A549 (cell line): ENCODE data around the gene NSMF. TPM values are rescaled to one million over a fixed set of nuclear protein-coding genes. Genes with fewer than 3 reads are reported as not detected.

Source experiments
- ATAC-seq, 2 experiments: fragments of 200-7000 bp in 1 of 2; fragments of >200 bp in 1 of 2; cut with Nextera tagmentation in 1 of 2; cut with Tn5 transposase in 1 of 2; 3 replicates each; pipeline versions ENCODE4 v1.8.0 to v1.9.1; 2018 to 2020; ENCODE audit warnings: mild to moderate bottlenecking in 1 of 2, moderate library complexity in 1 of 2
- CTCF ChIA-PET: fragments of 300-600 bp; sonication (Branson Sonifier 250); formaldehyde crosslinking; extraction: SDS; loops from one replicate; lab custom pipeline; 2021; ENCODE audit warnings: antibody characterized with exemption, inconsistent platforms; lab: Yijun Ruan, JAX
- POLR2A ChIA-PET: fragments of 350-600 bp; formaldehyde crosslinking; extraction: SDS; loops from one replicate; lab custom pipeline; 2021; ENCODE audit warnings: antibody characterized with exemption, inconsistent platforms; lab: Yijun Ruan, JAX
- DNase-seq, 2 experiments: peaks; one replicate each; pipeline versions ENCODE4 v3.0.0 to v3.0.0-alpha.2; 2011 to 2016; ENCODE audit warnings: low read depth in 1 of 2, low spot score in 1 of 2
- FAIRE-seq: peaks from 2 replicates; lab custom pipeline; 2011; peaks lifted over from hg19 to GRCh38; lab: Jason Lieb, UNC
- H3K27ac ChIP-seq, 2 experiments: fragments of >200 bp; sonication (Bioruptor Twin); formaldehyde crosslinking; 3 replicates each; pipeline ENCODE4 v1.5.1; 2016 to 2017
- H3K4me1 ChIP-seq: fragments of >200 bp; sonication (Bioruptor Twin); formaldehyde crosslinking; 3 replicates; pipeline ENCODE4 v1.6.1; 2016
- H3K4me2 ChIP-seq: fragments of >200 bp; sonication (Bioruptor Twin); formaldehyde crosslinking; 3 replicates; pipeline ENCODE4 v1.6.1; 2016
- H3K4me3 ChIP-seq: fragments of >200 bp; sonication (Bioruptor Twin); formaldehyde crosslinking; 3 replicates; pipeline ENCODE4 v1.5.1; 2016
- H3K9me3 ChIP-seq: fragments of >200 bp; sonication (Bioruptor Twin); formaldehyde crosslinking; 3 replicates; pipeline ENCODE4 v1.6.1; 2016
- ATOH8 ChIP-seq: fragments of 250-450 bp; sonication (Bioruptor Pico); IDR thresholded peaks from 2 replicates; pipeline ENCODE4 v1.5.0; 2020; ENCODE audit warnings: low read depth, mild to moderate bottlenecking, moderate library complexity
- CHD2 ChIP-seq: fragments of 150-350 bp; IDR thresholded peaks from 2 replicates; pipeline ENCODE4 v1.6.1; 2014; ENCODE audit warnings: low read length; ENCODE audit not compliant: partially characterized antibody
- E2F6 ChIP-seq: IDR thresholded peaks from 2 replicates; pipeline ENCODE4 v1.6.1; 2012; ENCODE audit warnings: low read depth, borderline replicate concordance
- FOSB ChIP-seq: fragments of 250-450 bp; sonication (Bioruptor Pico); IDR thresholded peaks from 2 replicates; pipeline ENCODE4 v1.5.0; 2020; ENCODE audit warnings: mild to moderate bottlenecking, moderate library complexity
- FOSL2 ChIP-seq, 2 experiments: fragments of 450-650 bp in 1 of 2; fragments of >200 bp in 1 of 2; sonication (Bioruptor Twin) in 1 of 2; formaldehyde crosslinking; IDR thresholded peaks; 2 replicates each; pipeline versions ENCODE4 v1.5.0 to v1.6.1; 2016 to 2020; ENCODE audit warnings: mild to moderate bottlenecking in 1 of 2, moderate library complexity in 1 of 2
- HMGXB4 ChIP-seq: fragments of 250-450 bp; sonication (Bioruptor Pico); IDR thresholded peaks from 2 replicates; pipeline ENCODE4 v1.5.0; 2021; ENCODE audit warnings: mild to moderate bottlenecking, moderate library complexity, borderline replicate concordance
- HOXB5 ChIP-seq: fragments of 250-450 bp; sonication (Bioruptor Pico); IDR thresholded peaks from 2 replicates; pipeline ENCODE4 v1.5.0; 2020; ENCODE audit warnings: mild to moderate bottlenecking, moderate library complexity
- JUN ChIP-seq, 2 experiments: fragments of >200 bp; sonication (Bioruptor Twin); formaldehyde crosslinking; IDR thresholded peaks; 2 replicates in 1 of 2; 3 replicates in 1 of 2; pipeline ENCODE4 v1.6.1; 2016 to 2017
- JUNB ChIP-seq: fragments of >200 bp; sonication (Bioruptor Twin); formaldehyde crosslinking; IDR thresholded peaks from 2 replicates; pipeline ENCODE4 v1.6.1; 2016
- KDM5A ChIP-seq: fragments of 200-600 bp; sonication (generic); IDR thresholded peaks from 2 replicates; pipeline ENCODE4 v1.6.1; 2016; ENCODE audit warnings: antibody characterized with exemption, mild to moderate bottlenecking
- MAFK ChIP-seq: fragments of 450-650 bp; IDR thresholded peaks from 2 replicates; pipeline ENCODE4 v1.6.1; 2014; ENCODE audit not compliant: partially characterized antibody
- MAX ChIP-seq: IDR thresholded peaks from 2 replicates; pipeline ENCODE4 v1.6.1; 2012
- MAZ ChIP-seq: fragments of 150-350 bp; IDR thresholded peaks from 2 replicates; pipeline ENCODE4 v1.6.1; 2014; ENCODE audit warnings: antibody characterized with exemption, low read depth, low read length, borderline replicate concordance
- NFE2L2 ChIP-seq: fragments of 150-350 bp; conservative IDR thresholded peaks from 2 replicates; pipeline ENCODE4 v1.6.1; 2014; ENCODE audit warnings: low read length
- NR3C1 ChIP-seq: fragments of >200 bp; sonication (Bioruptor Twin); formaldehyde crosslinking; IDR thresholded peaks from 3 replicates; pipeline ENCODE4 v1.6.1; 2017
- POLR2AphosphoS2 ChIP-seq: conservative IDR thresholded peaks from 2 replicates; pipeline ENCODE4 v1.6.1; 2012; ENCODE audit warnings: low read length, improper control_type of control experiment, inconsistent platforms
- RAD21 ChIP-seq, 2 experiments: fragments of >200 bp in 1 of 2; sonication (Bioruptor Twin) in 1 of 2; formaldehyde crosslinking in 1 of 2; IDR thresholded peaks in 1 of 2; conservative IDR thresholded peaks in 1 of 2; 2 replicates in 1 of 2; 3 replicates in 1 of 2; pipeline ENCODE4 v1.6.1; 2012 to 2018; ENCODE audit warnings: inconsistent platforms in 1 of 2
- RCOR1 ChIP-seq: fragments of 150-350 bp; IDR thresholded peaks from 2 replicates; pipeline ENCODE4 v1.6.1; 2014; ENCODE audit warnings: antibody characterized with exemption, low read length, low read depth
- RFX5 ChIP-seq: fragments of 450-650 bp; IDR thresholded peaks from 2 replicates; pipeline ENCODE4 v1.7.1; 2014; ENCODE audit warnings: antibody characterized with exemption, mild to moderate bottlenecking, moderate library complexity
- RNF2 ChIP-seq: fragments of 200-600 bp; sonication (generic); IDR thresholded peaks from 2 replicates; pipeline ENCODE4 v1.6.1; 2016; ENCODE audit warnings: low read depth, mild to moderate bottlenecking, antibody characterized with exemption, moderate library complexity, borderline replicate concordance
- TFCP2L1 ChIP-seq: fragments of 250-450 bp; sonication (Bioruptor Pico); IDR thresholded peaks from 2 replicates; pipeline ENCODE4 v1.5.0; 2021; ENCODE audit warnings: mild to moderate bottlenecking
- ZNF302 ChIP-seq: fragments of 250-450 bp; sonication (Bioruptor Pico); IDR thresholded peaks from 2 replicates; pipeline ENCODE4 v1.9.0; 2021; ENCODE audit warnings: inconsistent platforms, mild to moderate bottlenecking, moderate library complexity
- ZSCAN20 ChIP-seq: fragments of 250-450 bp; sonication (Bioruptor Pico); IDR thresholded peaks from 2 replicates; pipeline ENCODE4 v1.8.0; 2022; ENCODE audit warnings: mild to moderate bottlenecking, moderate library complexity
- WGBS: methylation state at CpG from one replicate; pipeline ENCODE4 v1.1.6; 2017; ENCODE audit errors: missing lambda C conversion rate; 5-methylcytosine and 5-hydroxymethylcytosine counted together
- polyA plus RNA-seq, 4 experiments: library from polyadenylated mRNA; depleted of rRNA in 3 of 4; stranded (reverse); fragments of >200 nt; fragmentation: RNase III in 1 of 4; extraction: RNeasy Plus Mini Kit Qiagen cat#74134 plus additional on column Dnase treatment in 1 of 4; gene quantifications; 2 replicates in 3 of 4; 3 replicates in 1 of 4; pipeline ENCODE4 v1.2.3, GENCODE V29; 2011 to 2017

NSMF gene
- polyA plus RNA-seq, 2 of the 4 experiments (the other 2 are of a cell fraction), result 16.0 to 29.2 TPM

GRCh38 chr9:137506274-137506673 is 47.1 kb upstream of the NSMF start:
- Histone ChIP-seq H3K4me1 (peaks cover 13% of the 10 kb centered on the region; the same call in 2 of the 3 replicates), H3K9me3 (no peaks in the 10 kb centered on the region), H3K27ac (no peak overlapping the region), H3K4me3 (no peak overlapping the region), H3K4me2 (peak overlapping the region; percentile 35; the same call in 2 of the 3 replicates)
- ATAC-seq (peak; percentile 79 to 82), FAIRE-seq (no peak), DNase-seq (peak; percentile 57 to 71)
- WGBS, result 50% methylated on average over 7 of the region's 15 CpGs
- POLR2A ChIA-PET, result interaction anchor here (0.7 kb wide), 1 partner anchor 83 kb away, joined by 3 read pairs; the partner anchor contains the start of genes EXD3 and NOXA1
- CTCF ChIA-PET, result interaction anchor here (0.6 to 1.7 kb wide), 8 partner anchors 14 to 82 kb away, joined by 3 to 10 read pairs (median 4); partner anchors contain the start of gene NSMF
- TF ChIP-seq ATOH8 (CRISPR knock-in tag), result no peak
- no peak for TF ChIP-seq MAFK
- no peak for TF ChIP-seq RAD21 (conservative IDR thresholded peaks at IDR 0.05 in 1 of 2, IDR thresholded peaks at IDR 0.05 in 1 of 2)
- no peak for TF ChIP-seq KDM5A
- no peak for TF ChIP-seq RNF2
- TF ChIP-seq NFE2L2, result no peak
- no peak for TF ChIP-seq FOSL2 (IDR thresholded peaks at IDR 0.05)
- TF ChIP-seq FOSL2 (CRISPR knock-in tag; IDR thresholded peaks at IDR 0.05), result no peak
- no peak for TF ChIP-seq POLR2AphosphoS2
- TF ChIP-seq ZSCAN20 (CRISPR knock-in tag), result no peak

- WGBS, result 89% methylated on average over 25 of the region's 28 CpGs
- ChIA-PET POLR2A (interaction anchor here (0.6 to 0.8 kb wide), 2 partner anchors 46 to 110 kb away, joined by 3 read pairs; partner anchors contain the start of gene NSMF), CTCF (interaction anchor here (0.6 to 1.7 kb wide), 9 partner anchors 15 to 233 kb away, joined by 3 to 10 read pairs (median 3); partner anchors contain the start of gene NSMF)
- DNase-seq (no peak), FAIRE-seq (no peak), ATAC-seq (peak; percentile 3 to 5; a peak in 2 of 6 replicates)
- no peaks in the 10 kb centered on the region for H3K9me3 ChIP-seq
- H3K4me3 ChIP-seq, result no peak overlapping the region
- peak overlapping the region; percentile 35; the same call in 2 of the 3 replicates for H3K4me2 ChIP-seq
- H3K27ac ChIP-seq, result no peak overlapping the region
- TF ChIP-seq MAX, result no peak
- H3K4me1 ChIP-seq, result peaks cover 13% of the 10 kb centered on the region; the same call in 2 of the 3 replicates
Measured at GRCh38 chr9:137505421-137506140, 46.4 kb upstream of the NSMF start.

GRCh38 chr9:137504432-137504777 is 45.3 kb upstream of the NSMF start:
- Histone ChIP-seq H3K4me1 (peaks cover 13% of the 10 kb centered on the region; the same call in 2 of the 3 replicates), H3K4me2 (no peak overlapping the region), H3K27ac (no peak overlapping the region), H3K4me3 (no peak overlapping the region), H3K9me3 (no peaks in the 10 kb centered on the region)
- FAIRE-seq (no peak), DNase-seq (no peak), ATAC-seq (no peak)
- POLR2A ChIA-PET, result no interaction called here
- TF ChIP-seq MAZ (no peak), MAFK (no peak)
- CTCF ChIA-PET, result interaction anchor here (1.1 to 1.3 kb wide), 2 partner anchors 30 to 58 kb away, joined by 3 read pairs; no protein-coding TSS in a partner anchor
- WGBS, result 75% methylated on average over 7 of the region's 7 CpGs

- FAIRE-seq, result no peak
- ChIA-PET CTCF (interaction anchor here (1.4 to 2.0 kb wide), 2 partner anchors 10 to 79 kb away, joined by 4 to 6 read pairs; partner anchors contain the start of genes EXD3 and NOXA1), POLR2A (no interaction called here)
- H3K9me3 ChIP-seq, result no peaks in the 10 kb centered on the region
- no peak overlapping the region for H3K4me3 ChIP-seq
- peak overlapping the region; percentile 56 for H3K4me2 ChIP-seq
- H3K27ac ChIP-seq, result peak overlapping the region in 1 of 2 experiments; percentile 50; a peak in 2 of 6 replicates
- 11% methylated on average over 23 of the region's 36 CpGs for WGBS
- H3K4me1 ChIP-seq, result peaks cover 13% of the 10 kb centered on the region; the same call in 2 of the 3 replicates
- peak; percentile 66 to 84 for DNase-seq
- peak; percentile 21 to 72; a peak in 5 of 6 replicates for ATAC-seq
- TF ChIP-seq RCOR1 (no peak), HOXB5 (CRISPR knock-in tag) (no peak), TFCP2L1 (no peak), HMGXB4 (CRISPR knock-in tag) (no peak), FOSB (CRISPR knock-in tag) (no peak), RFX5 (no peak), NFE2L2 (no peak), E2F6 (no peak), ZNF302 (no peak), CHD2 (no peak), JUN (IDR thresholded peaks at IDR 0.05) (no peak), NR3C1 (no peak), JUNB (no peak)
Measured at GRCh38 chr9:137502008-137502911, 43.1 kb upstream of the NSMF start.
